ENCODE data around the gene PLEKHN1. TPM values are rescaled to one million over a fixed set of nuclear protein-coding genes. Genes with fewer than 3 reads are reported as not detected.

The PLEKHN1 gene
- total RNA-seq, 4 donors from 2014 or later = 0.17 to 0.50 (median 0.19) TPM; not detected in 1

DNA sequence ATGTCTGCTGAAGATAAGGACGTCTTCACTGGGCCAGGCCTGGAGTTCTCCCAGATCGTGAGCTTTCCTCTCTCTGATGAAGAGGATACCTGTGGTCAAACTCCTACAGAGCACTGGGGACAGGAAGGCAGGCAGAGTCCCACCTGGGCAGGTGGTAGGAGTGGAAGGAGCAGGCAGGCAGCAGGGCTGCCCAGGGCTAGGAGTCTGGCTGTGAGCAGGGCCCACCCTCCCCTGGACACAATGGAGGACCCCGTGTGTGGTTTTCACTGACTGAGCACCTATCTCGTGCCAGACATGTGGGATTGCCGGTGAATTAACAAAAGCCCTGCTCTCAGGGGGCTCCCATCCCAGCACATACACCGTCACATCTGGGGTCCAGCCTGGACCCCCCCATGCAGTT lies 47.4 kb upstream of the PLEKHN1 start:
- peaks cover 0 to 99% (median 9%) of the 10 kb centered on the region in 4 donors for H3K27me3 ChIP-seq
- TF ChIP-seq EP300 (IDR thresholded peaks at IDR 0.05) = no peak
- TF ChIP-seq, protein P1, sequence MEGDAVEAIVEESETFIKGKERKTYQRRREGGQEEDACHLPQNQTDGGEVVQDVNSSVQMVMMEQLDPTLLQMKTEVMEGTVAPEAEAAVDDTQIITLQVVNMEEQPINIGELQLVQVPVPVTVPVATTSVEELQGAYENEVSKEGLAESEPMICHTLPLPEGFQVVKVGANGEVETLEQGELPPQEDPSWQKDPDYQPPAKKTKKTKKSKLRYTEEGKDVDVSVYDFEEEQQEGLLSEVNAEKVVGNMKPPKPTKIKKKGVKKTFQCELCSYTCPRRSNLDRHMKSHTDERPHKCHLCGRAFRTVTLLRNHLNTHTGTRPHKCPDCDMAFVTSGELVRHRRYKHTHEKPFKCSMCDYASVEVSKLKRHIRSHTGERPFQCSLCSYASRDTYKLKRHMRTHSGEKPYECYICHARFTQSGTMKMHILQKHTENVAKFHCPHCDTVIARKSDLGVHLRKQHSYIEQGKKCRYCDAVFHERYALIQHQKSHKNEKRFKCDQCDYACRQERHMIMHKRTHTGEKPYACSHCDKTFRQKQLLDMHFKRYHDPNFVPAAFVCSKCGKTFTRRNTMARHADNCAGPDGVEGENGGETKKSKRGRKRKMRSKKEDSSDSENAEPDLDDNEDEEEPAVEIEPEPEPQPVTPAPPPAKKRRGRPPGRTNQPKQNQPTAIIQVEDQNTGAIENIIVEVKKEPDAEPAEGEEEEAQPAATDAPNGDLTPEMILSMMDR (IDR thresholded peaks at IDR 0.05) = no peak
- TF ChIP-seq POLR2A (IDR thresholded peaks at IDR 0.05; ENCODE audit: low read depth) = no peak
- no peak for TF ChIP-seq POLR2AphosphoS5 (IDR thresholded peaks at IDR 0.05)
- intact Hi-C loops (cut with DNase I) = no loop called here
- H3K36me3 ChIP-seq = no peaks in the 10 kb centered on the region
- peaks cover 22 to 55% (median 41%) of the 10 kb centered on the region in 4 donors for H3K4me1 ChIP-seq
- H3K9me3 ChIP-seq = no peaks in the 10 kb centered on the region
- H3K4me3 ChIP-seq = no peak overlapping the region
- DNase-seq (ENCODE audit: extremely low spot score) = no peak
- WGBS = 49% methylated on average over 4 of the region's 6 CpGs
- no peak overlapping the region for H3K27ac ChIP-seq (replicated peaks in 1 of 4)

DNA sequence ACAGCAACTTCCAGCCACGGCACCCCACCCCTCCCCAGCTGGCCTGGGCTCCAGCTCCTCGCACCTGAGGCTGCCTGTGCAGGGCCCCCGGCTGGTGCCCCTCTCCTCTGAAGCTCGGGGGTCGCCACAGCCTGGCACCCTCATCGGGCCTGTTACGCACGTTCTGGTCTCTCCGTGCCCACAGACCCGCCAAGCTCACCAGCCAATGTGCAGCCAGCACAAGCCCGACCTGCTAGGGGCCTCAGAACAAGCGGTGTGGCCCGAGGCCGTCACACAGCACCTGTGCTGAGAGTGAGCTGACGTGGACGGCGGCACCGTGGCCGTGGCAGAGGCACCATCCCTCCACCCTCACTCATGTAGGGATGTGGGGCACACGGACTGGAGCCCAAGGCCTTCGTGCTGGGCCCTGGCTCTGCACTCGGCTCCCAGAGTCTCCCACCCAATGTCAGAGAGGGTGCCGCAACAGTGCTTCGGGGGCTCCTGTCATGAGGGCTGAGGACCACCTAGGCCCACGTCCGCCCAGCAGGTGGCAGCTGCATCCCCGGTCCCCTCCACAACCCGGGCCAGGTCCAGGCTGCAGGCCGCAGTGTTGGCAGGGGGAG lies 46.9 kb upstream of the PLEKHN1 start:
- H3K9me3 ChIP-seq = no peaks in the 10 kb centered on the region
- H3K4me3 ChIP-seq = no peak overlapping the region
- H3K27me3 ChIP-seq = peaks cover 0 to 99% (median 9%) of the 10 kb centered on the region in 4 donors
- DNase-seq (ENCODE audit: extremely low spot score) = no peak
- WGBS = 83% methylated on average over 13 of the region's 29 CpGs
- intact Hi-C loops (cut with DNase I) = no loop called here
- H3K27ac ChIP-seq (replicated peaks in 1 of 4) = no peak overlapping the region
- TF ChIP-seq EP300 (IDR thresholded peaks at IDR 0.05) (no peak), POLR2A (IDR thresholded peaks at IDR 0.05; ENCODE audit: low read depth) (no peak), POLR2AphosphoS5 (IDR thresholded peaks at IDR 0.05) (no peak)
- TF ChIP-seq, protein P1 (IDR thresholded peaks at IDR 0.05) = no peak
- no peaks in the 10 kb centered on the region for H3K36me3 ChIP-seq
- H3K4me1 ChIP-seq = peaks cover 22 to 60% (median 46%) of the 10 kb centered on the region in 4 donors

DNA sequence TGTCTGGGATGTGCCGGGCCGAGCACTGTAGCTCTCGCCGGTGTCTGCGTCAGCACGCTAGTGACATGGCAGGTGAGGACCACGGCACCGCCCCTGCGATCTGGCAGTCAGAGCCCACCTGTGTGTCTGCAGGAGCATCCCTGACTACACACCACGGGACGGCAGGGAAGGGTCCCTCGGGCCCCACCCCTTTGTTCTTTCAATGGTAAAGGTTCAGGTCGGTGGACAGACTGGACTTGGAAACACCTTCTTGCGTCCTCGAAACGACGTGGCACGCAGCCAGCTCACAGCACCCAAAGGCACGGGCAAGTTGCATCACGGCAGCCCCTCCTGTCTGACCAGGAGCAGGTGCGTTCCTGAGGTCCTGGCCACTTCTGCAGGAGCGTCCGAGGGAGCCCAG lies 46.3 kb upstream of the PLEKHN1 start:
- TF ChIP-seq POLR2AphosphoS5 (IDR thresholded peaks at IDR 0.05) (no peak), POLR2A (IDR thresholded peaks at IDR 0.05; ENCODE audit: low read depth) (no peak), EP300 (IDR thresholded peaks at IDR 0.05) (no peak)
- TF ChIP-seq, protein P1 (IDR thresholded peaks at IDR 0.05) = no peak
- DNase-seq (ENCODE audit: extremely low spot score) = no peak
- Histone ChIP-seq H3K4me3 (no peak overlapping the region), H3K27ac (replicated peaks in 1 of 4) (no peak overlapping the region), H3K36me3 (no peaks in the 10 kb centered on the region), H3K4me1 (peaks cover 28 to 66% (median 52%) of the 10 kb centered on the region in 4 donors), H3K27me3 (peaks cover 0 to 100% (median 11%) of the 10 kb centered on the region in 4 donors), H3K9me3 (no peaks in the 10 kb centered on the region)
- intact Hi-C loops (cut with DNase I) = no loop called here
- 81% methylated on average over 11 of the region's 23 CpGs for WGBS

DNA sequence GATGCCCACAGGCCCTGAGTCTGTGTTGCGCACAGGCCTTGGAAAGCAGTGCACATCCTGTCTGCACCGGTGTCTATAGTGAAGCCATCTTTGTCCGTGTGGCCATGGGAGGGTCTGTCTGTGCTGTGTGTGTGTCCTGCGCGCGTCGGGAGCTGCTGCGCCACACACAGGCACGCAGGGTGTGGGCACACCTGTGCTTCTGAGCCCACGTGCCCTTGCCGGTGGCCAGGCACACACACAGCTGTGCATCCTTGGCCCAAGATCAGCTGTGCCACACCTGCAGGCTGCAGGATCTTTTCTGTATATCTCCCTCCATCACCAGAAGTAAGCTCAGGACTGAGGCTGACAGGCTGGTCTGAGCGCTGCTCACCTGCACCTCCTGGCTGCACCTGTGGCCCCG lies 45.8 kb upstream of the PLEKHN1 start:
- Histone ChIP-seq H3K27ac (replicated peaks in 1 of 4) (no peak overlapping the region), H3K27me3 (peaks cover 3 to 100% (median 13%) of the 10 kb centered on the region in 4 donors), H3K9me3 (no peaks in the 10 kb centered on the region), H3K4me3 (peak overlapping the region in 3 of 4 donors; percentile 5 to 40 (median 28)), H3K36me3 (no peaks in the 10 kb centered on the region), H3K4me1 (peaks cover 30 to 71% (median 57%) of the 10 kb centered on the region in 4 donors)
- no peak for TF ChIP-seq POLR2A (IDR thresholded peaks at IDR 0.05; ENCODE audit: low read depth)
- TF ChIP-seq, protein P1 (IDR thresholded peaks at IDR 0.05) = no peak
- TF ChIP-seq POLR2AphosphoS5 (IDR thresholded peaks at IDR 0.05) = no peak
- no peak for TF ChIP-seq EP300 (IDR thresholded peaks at IDR 0.05)
- intact Hi-C loops (cut with DNase I) = no loop called here
- DNase-seq (ENCODE audit: extremely low spot score) = no peak
- 30% methylated on average over 11 of the region's 13 CpGs for WGBS
